Hepatocyte (in vitro differentiated cells): ENCODE data around the gene SLC31A1. TPM values are rescaled to one million over a fixed set of nuclear protein-coding genes. Genes with fewer than 3 reads are reported as not detected.

Experiments used
- DNase-seq: peaks from one replicate; pipeline ENCODE4 v3.0.0-alpha.2; 2016; ENCODE audit warnings: low spot score
- H2AFZ ChIP-seq: fragments of 200-600 bp; sonication (generic); 2 replicates; pipeline ENCODE4 v1.6.0; 2016; ENCODE audit warnings: antibody characterized with exemption, mild to moderate bottlenecking
- H3K27ac ChIP-seq: fragments of 200-600 bp; sonication (generic); 2 replicates; pipeline ENCODE4 v1.5.1; 2016; ENCODE audit warnings: mild to moderate bottlenecking
- H3K27me3 ChIP-seq: fragments of 200-600 bp; sonication (generic); 2 replicates; pipeline ENCODE4 v1.6.1; 2016
- H3K36me3 ChIP-seq: fragments of 200-600 bp; sonication (generic); replicated peaks from 2 replicates; pipeline ENCODE4 v1.5.1; 2016; ENCODE audit warnings: low read depth; ENCODE audit not compliant: insufficient read depth
- H3K4me1 ChIP-seq: fragments of 200-600 bp; sonication (generic); 2 replicates; pipeline ENCODE4 v1.5.1; 2016; ENCODE audit warnings: mild to moderate bottlenecking, moderate library complexity; ENCODE audit not compliant: insufficient read depth
- H3K4me2 ChIP-seq: fragments of 200-600 bp; sonication (generic); 2 replicates; pipeline ENCODE4 v1.6.0; 2016
- H3K4me3 ChIP-seq: fragments of 200-600 bp; sonication (generic); 2 replicates; pipeline ENCODE4 v1.5.1; 2016; ENCODE audit warnings: mild to moderate bottlenecking
- H3K79me2 ChIP-seq: fragments of 200-600 bp; sonication (generic); 2 replicates; pipeline ENCODE4 v1.6.0; 2017; ENCODE audit warnings: mild to moderate bottlenecking
- H3K9me2 ChIP-seq: fragments of 200-600 bp; sonication (generic); replicated peaks from 2 replicates; pipeline ENCODE4 v1.6.0; 2017; ENCODE audit warnings: mild to moderate bottlenecking; ENCODE audit not compliant: insufficient read depth
- H3K9me3 ChIP-seq: fragments of 200-600 bp; sonication (generic); 2 replicates; pipeline ENCODE4 v1.5.1; 2016; ENCODE audit warnings: low read depth, mild to moderate bottlenecking
- H4K20me1 ChIP-seq: fragments of 200-600 bp; sonication (generic); 2 replicates; pipeline ENCODE4 v1.6.0; 2016; ENCODE audit warnings: mild to moderate bottlenecking; ENCODE audit not compliant: insufficient read depth, poor library complexity, severe bottlenecking
- CTCF ChIP-seq: fragments of 200-600 bp; sonication (generic); IDR thresholded peaks from 2 replicates; pipeline ENCODE4 v1.5.1; 2016; ENCODE audit warnings: antibody characterized with exemption, mild to moderate bottlenecking; ENCODE audit not compliant: poor library complexity
- EZH2 ChIP-seq: fragments of 200-600 bp; sonication (generic); IDR thresholded peaks from 2 replicates; pipeline ENCODE4 v1.6.1; 2016; ENCODE audit warnings: antibody characterized with exemption, mild to moderate bottlenecking, borderline replicate concordance
- EZH2phosphoT487 ChIP-seq: fragments of 200-600 bp; sonication (generic); IDR thresholded peaks from one replicate; pipeline ENCODE4 v1.6.1; 2018; ENCODE audit warnings: antibody characterized with exemption, mild to moderate bottlenecking, low read depth, moderate library complexity; ENCODE audit not compliant: unreplicated experiment, severe bottlenecking
- WGBS: methylation state at CpG from one replicate; pipeline ENCODE4 v1.1.6; 2016; ENCODE audit warnings: low lambda C conversion rate; ENCODE audit errors: missing lambda C conversion rate; 5-methylcytosine and 5-hydroxymethylcytosine counted together
- polyA plus RNA-seq: library from polyadenylated mRNA; unstranded; fragments of >200 nt; fragmentation: Nextera tagmentation; extraction: Ambion mirVana; gene quantifications from 2 replicates; pipeline ENCODE4 v1.2.1, GENCODE V29; 2016
- total RNA-seq: library from RNA; depleted of rRNA; stranded (reverse); fragments of >200 nt; gene quantifications from 2 replicates; pipeline ENCODE4 v1.2.3, GENCODE V29; 2014

SLC31A1 gene
- total and polyA plus RNA-seq, 2 experiments from 2014 or later: 29.7 to 43.3 TPM

GRCh38 chr9:113222482-113222841 lies 1.1 kb downstream of the SLC31A1 start:
- Histone ChIP-seq H3K4me2 (peak overlapping the region; percentile 90), H3K9me3 (no peaks in the 10 kb centered on the region), H3K4me1 (peaks cover 19% of the 10 kb centered on the region), H4K20me1 (peaks cover 3% of the 10 kb centered on the region), H3K4me3 (peak overlapping the region; percentile 65), H3K79me2 (peaks cover 80% of the 10 kb centered on the region), H3K27ac (peak overlapping the region; percentile 84), H3K36me3 (no peaks in the 10 kb centered on the region), H2AFZ (peak overlapping the region; percentile 60), H3K9me2 (no peaks in the 10 kb centered on the region), H3K27me3 (no peaks in the 10 kb centered on the region)
- TF ChIP-seq CTCF (no peak), EZH2phosphoT487 (no peak), EZH2 (no peak)
- 42% methylated on average over 5 of the region's 5 CpGs for WGBS
- DNase-seq: peak; percentile 51

GRCh38 chr9:113223963-113224362 lies 2.6 kb downstream of the SLC31A1 start:
- Histone ChIP-seq H3K4me2 (peak overlapping the region; percentile 90), H3K9me3 (no peaks in the 10 kb centered on the region), H3K4me3 (no peak overlapping the region), H3K27me3 (no peaks in the 10 kb centered on the region), H3K27ac (no peak overlapping the region), H3K36me3 (no peaks in the 10 kb centered on the region), H2AFZ (no peak overlapping the region), H3K79me2 (peaks cover 75% of the 10 kb centered on the region), H4K20me1 (peaks cover 3% of the 10 kb centered on the region), H3K4me1 (peaks cover 19% of the 10 kb centered on the region), H3K9me2 (no peaks in the 10 kb centered on the region)
- no peak for DNase-seq
- no peak for TF ChIP-seq EZH2
- no peak for TF ChIP-seq CTCF
- no peak for TF ChIP-seq EZH2phosphoT487
- 63% methylated on average over 2 of the region's 2 CpGs for WGBS

- TF ChIP-seq EZH2 (no peak), CTCF (no peak), EZH2phosphoT487 (no peak)
- H3K27ac ChIP-seq: no peak overlapping the region
- peaks cover 84% of the 10 kb centered on the region for H3K79me2 ChIP-seq
Measured at GRCh38 chr9:113227436-113227835, 6.1 kb downstream of the SLC31A1 start.

GRCh38 chr9:113228130-113228665 lies 6.9 kb downstream of the SLC31A1 start:
- H3K9me2 ChIP-seq: no peaks in the 10 kb centered on the region
- WGBS: 73% methylated on average over 3 of the region's 3 CpGs
- TF ChIP-seq EZH2phosphoT487 (no peak), CTCF (no peak), EZH2 (no peak)
- no peaks in the 10 kb centered on the region for H3K27me3 ChIP-seq
- peaks cover 9% of the 10 kb centered on the region for H3K4me1 ChIP-seq
- no peak overlapping the region for H3K4me2 ChIP-seq
- no peaks in the 10 kb centered on the region for H3K9me3 ChIP-seq
- no peak overlapping the region for H3K4me3 ChIP-seq
- H4K20me1 ChIP-seq: peaks cover 8% of the 10 kb centered on the region
- no peaks in the 10 kb centered on the region for H3K36me3 ChIP-seq
- H3K79me2 ChIP-seq: peaks cover 82% of the 10 kb centered on the region
- peak; percentile 7 for DNase-seq
- H2AFZ ChIP-seq: no peak overlapping the region
- no peak overlapping the region for H3K27ac ChIP-seq

More at GRCh38 chr9:113227436-113227835, 6.1 kb downstream of the SLC31A1 start:
- Histone ChIP-seq H3K9me2 (no peaks in the 10 kb centered on the region), H3K9me3 (no peaks in the 10 kb centered on the region), H3K4me3 (no peak overlapping the region), H3K36me3 (no peaks in the 10 kb centered on the region), H4K20me1 (peaks cover 8% of the 10 kb centered on the region), H2AFZ (no peak overlapping the region), H3K4me1 (peaks cover 14% of the 10 kb centered on the region), H3K4me2 (no peak overlapping the region), H3K27me3 (no peaks in the 10 kb centered on the region)
- 58% methylated on average over 1 of the region's 1 CpG for WGBS
- DNase-seq: no peak
